HEK293T (cell line): Measurements from ENCODE around the gene ACVR1.

Experiments used
- CTCF ChIA-PET: fragments of 350-600 bp; formaldehyde crosslinking; extraction: SDS; loops from one replicate; lab custom pipeline; 2021; ENCODE audit warnings: antibody characterized with exemption, inconsistent platforms; lab: Yijun Ruan, JAX
- POLR2A ChIA-PET: fragments of 350-600 bp; formaldehyde crosslinking; extraction: SDS; loops from one replicate; lab custom pipeline; 2020; ENCODE audit warnings: antibody characterized with exemption, inconsistent platforms; lab: Yijun Ruan, JAX
- DNase-seq: peaks from one replicate; pipeline ENCODE4 v3.0.0; 2012; ENCODE audit warnings: mixed read lengths; ENCODE audit errors: extremely low spot score
- ARNT ChIP-seq: fragments of 450-650 bp; IDR thresholded peaks from 2 replicates; pipeline ENCODE4 v1.6.1; 2017; ENCODE audit warnings: mild to moderate bottlenecking
- BHLHE40 ChIP-seq: fragments of 450-650 bp; IDR thresholded peaks from 2 replicates; pipeline ENCODE4 v1.6.1; 2016; ENCODE audit warnings: mild to moderate bottlenecking, moderate library complexity, borderline replicate concordance
- CTBP1 ChIP-seq: fragments of 450-650 bp; IDR thresholded peaks from 2 replicates; pipeline ENCODE4 v1.6.1; 2016; ENCODE audit warnings: borderline replicate concordance
- ELF4 ChIP-seq: fragments of 450-650 bp; IDR thresholded peaks from 2 replicates; pipeline ENCODE4 v1.6.1; 2017; ENCODE audit warnings: antibody characterized with exemption
- FOXA1 ChIP-seq: fragments of 450-650 bp; IDR thresholded peaks from 2 replicates; pipeline ENCODE4 v1.6.1; 2016; ENCODE audit warnings: mild to moderate bottlenecking
- FOXK2 ChIP-seq: fragments of 450-650 bp; IDR thresholded peaks from 2 replicates; pipeline ENCODE4 v1.6.1; 2016; ENCODE audit warnings: mild to moderate bottlenecking
- FOXM1 ChIP-seq: fragments of 450-650 bp; IDR thresholded peaks from 2 replicates; pipeline ENCODE4 v1.6.1; 2017; ENCODE audit warnings: mild to moderate bottlenecking, borderline replicate concordance
- HDGF ChIP-seq: fragments of 450-650 bp; IDR thresholded peaks from 2 replicates; pipeline ENCODE4 v1.6.1; 2017; ENCODE audit warnings: antibody characterized with exemption, borderline replicate concordance
- L3MBTL2 ChIP-seq: fragments of 450-650 bp; conservative IDR thresholded peaks from 2 replicates; pipeline ENCODE4 v1.6.1; 2016; ENCODE audit warnings: mild to moderate bottlenecking
- LEF1 ChIP-seq: fragments of 450-650 bp; IDR thresholded peaks from 2 replicates; pipeline ENCODE4 v1.6.1; 2017; ENCODE audit warnings: mild to moderate bottlenecking, borderline replicate concordance
- NFRKB ChIP-seq: fragments of 450-650 bp; IDR thresholded peaks from 2 replicates; pipeline ENCODE4 v1.6.1; 2016; ENCODE audit warnings: mild to moderate bottlenecking, moderate library complexity
- SP1 ChIP-seq: fragments of 450-650 bp; IDR thresholded peaks from 2 replicates; pipeline ENCODE4 v1.6.1; 2017
- SUZ12 ChIP-seq: fragments of 450-650 bp; IDR thresholded peaks from 2 replicates; pipeline ENCODE4 v1.6.1; 2016; ENCODE audit warnings: mild to moderate bottlenecking
- TARDBP ChIP-seq: fragments of 450-650 bp; IDR thresholded peaks from 2 replicates; pipeline ENCODE4 v1.6.1; 2016
- ZNF384 ChIP-seq: fragments of 450-650 bp; IDR thresholded peaks from 2 replicates; pipeline ENCODE4 v1.6.1; 2016
- TF ChIP-seq, protein P1 (sequence below): fragments of 450-650 bp; IDR thresholded peaks from 2 replicates; pipeline ENCODE4 v1.6.1; 2016

Gene ACVR1

GRCh38 chr2:157787364-157787938, 88.7 kb downstream of the ACVR1 start:
- TF ChIP-seq, protein P1, sequence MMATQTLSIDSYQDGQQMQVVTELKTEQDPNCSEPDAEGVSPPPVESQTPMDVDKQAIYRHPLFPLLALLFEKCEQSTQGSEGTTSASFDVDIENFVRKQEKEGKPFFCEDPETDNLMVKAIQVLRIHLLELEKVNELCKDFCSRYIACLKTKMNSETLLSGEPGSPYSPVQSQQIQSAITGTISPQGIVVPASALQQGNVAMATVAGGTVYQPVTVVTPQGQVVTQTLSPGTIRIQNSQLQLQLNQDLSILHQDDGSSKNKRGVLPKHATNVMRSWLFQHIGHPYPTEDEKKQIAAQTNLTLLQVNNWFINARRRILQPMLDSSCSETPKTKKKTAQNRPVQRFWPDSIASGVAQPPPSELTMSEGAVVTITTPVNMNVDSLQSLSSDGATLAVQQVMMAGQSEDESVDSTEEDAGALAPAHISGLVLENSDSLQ, result no peak
- TF ChIP-seq FOXK2 (no peak), ARNT (no peak), ELF4 (no peak)
- CTCF ChIA-PET, result no interaction called here
- no peak for DNase-seq
- POLR2A ChIA-PET, result no interaction called here

DNA sequence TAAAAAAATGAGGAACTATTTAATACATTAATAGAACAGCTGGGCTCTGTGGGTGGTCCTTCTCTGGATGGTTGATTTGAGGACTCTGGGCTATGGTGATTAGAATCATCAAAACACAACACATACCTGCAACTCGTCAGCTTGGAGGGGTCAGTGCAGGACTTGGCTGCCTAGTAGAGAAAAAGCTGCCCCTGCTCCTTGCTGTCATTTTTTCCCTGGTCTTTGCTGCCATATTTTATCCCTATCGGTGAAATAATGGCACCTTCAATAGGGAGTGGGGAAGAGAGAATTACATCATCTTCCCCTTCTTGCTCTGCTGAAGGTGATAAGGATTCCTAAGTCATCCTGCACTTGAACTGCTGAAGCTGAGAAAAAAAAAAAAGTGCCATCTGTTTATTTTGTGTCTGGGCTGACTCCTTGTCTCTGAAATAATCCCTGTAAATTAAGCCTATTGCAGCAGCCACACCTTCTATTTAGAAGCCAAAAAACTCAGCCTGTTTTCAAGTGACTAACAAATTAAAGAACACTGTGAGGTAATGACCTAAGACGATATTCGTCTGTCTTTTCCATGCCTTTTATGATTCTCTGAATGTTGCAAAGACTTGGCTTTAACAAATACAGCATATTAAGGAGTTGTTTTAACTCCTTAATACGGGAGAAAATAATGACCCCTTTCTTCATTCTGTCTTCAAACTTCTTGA, 89.3 kb downstream of the ACVR1 start:
- DNase-seq, result no peak
- POLR2A ChIA-PET, result no interaction called here
- CTCF ChIA-PET, result no interaction called here
- no peak for TF ChIP-seq ARNT
- TF ChIP-seq CTBP1, result no peak
- no peak for TF ChIP-seq TARDBP
- TF ChIP-seq FOXK2, result no peak
- no peak for TF ChIP-seq ELF4
- TF ChIP-seq LEF1, result no peak
- TF ChIP-seq FOXM1, result no peak
- no peak for TF ChIP-seq SUZ12
- no peak for TF ChIP-seq HDGF
- TF ChIP-seq FOXA1, result no peak
- TF ChIP-seq BHLHE40, result no peak
- TF ChIP-seq, protein P1, result no peak
- TF ChIP-seq SP1, result no peak
- TF ChIP-seq ZNF384, result no peak
- no peak for TF ChIP-seq L3MBTL2
- TF ChIP-seq NFRKB, result no peak

- CTCF ChIA-PET, result no interaction called here
- no peak for TF ChIP-seq L3MBTL2
- TF ChIP-seq SUZ12, result no peak
- TF ChIP-seq LEF1, result no peak
- TF ChIP-seq BHLHE40, result no peak
- TF ChIP-seq ZNF384, result no peak
- TF ChIP-seq FOXK2, result no peak
- TF ChIP-seq TARDBP, result no peak
- no peak for TF ChIP-seq ELF4
- TF ChIP-seq SP1, result no peak
- no peak for TF ChIP-seq HDGF
- no peak for TF ChIP-seq NFRKB
- TF ChIP-seq FOXA1, result no peak
- no peak for TF ChIP-seq FOXM1
- TF ChIP-seq, protein P1, result no peak
- POLR2A ChIA-PET, result no interaction called here
- no peak for DNase-seq
Observed at GRCh38 chr2:157785866-157786662, 90.1 kb downstream of the ACVR1 start.

GRCh38 chr2:157785200-157785599, 90.9 kb downstream of the ACVR1 start:
- ChIA-PET POLR2A (interaction anchor here (1.6 kb wide), 1 partner anchor 91 kb away, joined by 3 read pairs; the partner anchor contains the start of gene ACVR1), CTCF (no interaction called here)
- no peak for DNase-seq
- TF ChIP-seq ARNT, result no peak
- no peak for TF ChIP-seq LEF1
- TF ChIP-seq FOXM1, result no peak
- no peak for TF ChIP-seq SUZ12
- no peak for TF ChIP-seq CTBP1
- TF ChIP-seq, protein P1, result no peak

DNA sequence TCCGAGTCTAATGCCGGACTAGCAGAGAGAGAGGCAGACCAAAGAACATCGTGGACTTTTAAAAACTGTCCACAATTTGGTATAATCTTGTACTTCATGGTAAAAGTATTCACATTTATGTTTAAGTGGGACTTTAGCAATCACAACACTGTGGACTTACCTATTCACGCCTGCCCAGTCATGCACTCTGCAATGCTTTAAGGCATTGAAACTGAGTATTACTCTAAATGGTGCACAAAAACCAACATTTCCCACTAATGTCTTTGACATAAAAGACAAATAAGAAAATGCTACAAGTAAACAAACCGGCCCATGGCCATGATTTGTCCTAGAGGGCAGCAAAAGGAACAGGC, 91.3 kb downstream of the ACVR1 start:
- DNase-seq, result no peak
- CTCF ChIA-PET, result interaction anchor here (0.8 kb wide), 1 partner anchor 8 kb away, joined by 3 read pairs; no protein-coding TSS in a partner anchor
- TF ChIP-seq, protein P1, result no peak
- TF ChIP-seq ZNF384, result no peak
- TF ChIP-seq ARNT, result no peak
- TF ChIP-seq FOXA1, result no peak
- TF ChIP-seq L3MBTL2, result no peak
- no peak for TF ChIP-seq HDGF
- TF ChIP-seq ELF4, result no peak
- no peak for TF ChIP-seq NFRKB
- no peak for TF ChIP-seq SP1
- POLR2A ChIA-PET, result interaction anchor here (1.6 kb wide), 1 partner anchor 92 kb away, joined by 3 read pairs; the partner anchor contains the start of gene ACVR1
